Measurements from ENCODE around the gene CES4A.
A peak's percentile ranks its signal among the peaks of the same experiment; 100 is the strongest.
"Not testable (repeated sequence)": the region's sequence is repeated elsewhere in the genome, so short reads cannot be mapped to it uniquely, and the experiment has no call there.

CES4A gene

DNA sequence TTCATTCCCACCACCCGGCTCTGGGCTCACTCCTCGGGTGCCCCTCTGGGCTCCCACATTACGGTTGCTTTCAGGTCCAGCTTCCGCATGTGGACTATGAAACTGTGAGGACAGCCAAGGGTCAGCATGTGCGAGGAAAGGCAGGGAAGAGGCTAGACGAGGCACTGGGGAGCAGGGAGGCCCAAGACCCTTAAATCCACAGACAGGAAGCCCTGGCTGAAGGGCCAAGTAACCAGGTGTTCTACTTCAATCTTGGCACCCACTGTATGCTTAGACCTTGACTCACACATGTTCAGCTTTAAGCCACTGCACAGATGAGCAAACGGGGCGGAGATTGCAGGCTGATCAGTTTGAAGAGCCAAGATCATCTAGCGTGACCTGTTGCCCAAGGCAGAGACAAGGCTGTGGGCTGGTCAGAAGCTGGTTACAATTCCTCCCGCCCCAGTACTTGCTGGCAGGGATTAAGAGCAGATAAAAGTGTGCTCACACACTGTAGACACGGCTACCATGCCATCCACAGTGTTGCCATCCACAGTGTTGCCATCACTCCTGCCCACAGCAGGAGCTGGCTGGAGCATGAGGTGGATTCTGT lies at the start of gene CES4A:
Gene CES4A (plus strand): TSS at position 393 of the 592 bp plus-strand sequence. CDS start 184 bp downstream, at position 577.
- no peak for DNase-seq (ENCODE audit: low read depth in 2 of 2)

- DNase-seq (ENCODE audit: low read depth in 2 of 2) = no peak
These were observed 49.0 kb upstream of the CES4A start for GRCh38 chr16:66939366-66939765.

DNA sequence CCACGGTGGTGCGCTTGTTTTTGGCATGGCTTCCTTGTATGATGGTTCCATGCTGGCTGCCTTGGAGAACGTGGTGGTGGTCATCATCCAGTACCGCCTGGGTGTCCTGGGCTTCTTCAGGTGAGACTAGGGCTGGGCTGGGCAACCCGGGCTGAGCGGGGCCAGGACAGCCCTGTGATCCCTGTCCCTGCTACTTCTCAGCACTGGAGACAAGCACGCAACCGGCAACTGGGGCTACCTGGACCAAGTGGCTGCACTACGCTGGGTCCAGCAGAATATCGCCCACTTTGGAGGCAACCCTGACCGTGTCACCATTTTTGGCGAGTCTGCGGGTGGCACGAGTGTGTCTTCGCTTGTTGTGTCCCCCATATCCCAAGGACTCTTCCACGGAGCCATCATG lies 48.2 kb upstream of the CES4A start:
- no peak for DNase-seq (ENCODE audit: low read depth in 2 of 2)

GRCh38 chr16:66942981-66943380 lies 45.4 kb upstream of the CES4A start:
- no peak for DNase-seq (ENCODE audit: low read depth in 2 of 2)

- no peak for DNase-seq (ENCODE audit: low read depth in 2 of 2)
These were observed 44.8 kb upstream of the CES4A start for GRCh38 chr16:66943426-66944053.

- DNase-seq (ENCODE audit: low read depth in 2 of 2) = no peak
These were observed 44.3 kb upstream of the CES4A start for GRCh38 chr16:66944054-66944441.

- not testable (repeated sequence) for DNase-seq (ENCODE audit: low read depth in 2 of 2)
These were observed 43.4 kb upstream of the CES4A start for GRCh38 chr16:66944971-66945370.

DNA sequence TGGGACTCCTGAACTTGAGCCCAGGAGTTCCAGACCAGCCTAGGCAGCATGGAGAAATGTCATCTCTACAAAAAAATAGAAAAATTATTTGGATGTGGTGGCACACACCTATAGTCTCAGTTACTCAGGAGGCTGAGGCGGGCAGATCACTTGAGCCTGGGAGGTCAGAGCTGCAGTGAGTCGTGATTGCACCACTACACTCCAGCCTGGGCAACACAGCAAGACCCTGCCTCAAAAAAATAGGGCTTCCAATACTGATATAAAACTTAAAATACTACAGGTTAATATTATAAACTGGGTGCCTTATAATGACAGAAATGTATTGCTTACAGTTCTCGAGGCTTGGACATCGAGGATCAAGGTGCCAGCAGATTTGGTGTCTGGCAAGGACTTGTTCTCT lies 42.5 kb upstream of the CES4A start:
- DNase-seq (ENCODE audit: low read depth in 2 of 2) = no peak

- no peak for DNase-seq (ENCODE audit: low read depth in 2 of 2)
These were observed 41.8 kb upstream of the CES4A start for GRCh38 chr16:66946541-66946940.

GRCh38 chr16:66946974-66947301 lies 41.5 kb upstream of the CES4A start:
- no peak for DNase-seq (ENCODE audit: low read depth in 2 of 2)

- peak; percentile 63 to 78 for DNase-seq (ENCODE audit: low read depth in 2 of 2)
These were observed 40.9 kb upstream of the CES4A start for GRCh38 chr16:66947302-66948065.

GRCh38 chr16:66948134-66948836 lies 40.1 kb upstream of the CES4A start:
- DNase-seq (ENCODE audit: low read depth in 2 of 2) = no peak

GRCh38 chr16:66948837-66949225 lies 39.6 kb upstream of the CES4A start:
- DNase-seq (ENCODE audit: low read depth in 2 of 2) = no peak

DNA sequence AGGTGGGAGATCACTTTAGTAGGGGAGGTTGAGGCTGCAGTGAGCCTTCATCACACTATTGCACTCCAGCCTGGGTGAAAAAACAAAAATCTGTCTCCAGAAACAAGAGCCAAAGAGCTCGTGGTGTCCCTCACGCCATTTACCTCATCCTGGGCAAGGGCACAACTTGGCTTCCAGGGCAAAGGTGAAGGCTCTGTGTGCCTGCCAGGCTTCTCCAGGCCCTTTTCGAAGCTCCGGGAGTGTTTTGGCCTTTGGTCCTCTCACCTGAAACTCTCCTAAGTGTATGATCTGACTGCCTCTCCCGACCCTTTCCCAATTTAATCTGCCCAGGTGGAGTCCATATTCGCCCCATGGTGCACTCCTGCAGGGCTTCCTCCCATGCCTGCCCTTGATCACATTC lies 38.9 kb upstream of the CES4A start:
- DNase-seq (ENCODE audit: low read depth in 2 of 2) = no peak

GRCh38 chr16:66950437-66950836 lies 38.0 kb upstream of the CES4A start:
- no peak for DNase-seq (ENCODE audit: low read depth in 2 of 2)

DNA sequence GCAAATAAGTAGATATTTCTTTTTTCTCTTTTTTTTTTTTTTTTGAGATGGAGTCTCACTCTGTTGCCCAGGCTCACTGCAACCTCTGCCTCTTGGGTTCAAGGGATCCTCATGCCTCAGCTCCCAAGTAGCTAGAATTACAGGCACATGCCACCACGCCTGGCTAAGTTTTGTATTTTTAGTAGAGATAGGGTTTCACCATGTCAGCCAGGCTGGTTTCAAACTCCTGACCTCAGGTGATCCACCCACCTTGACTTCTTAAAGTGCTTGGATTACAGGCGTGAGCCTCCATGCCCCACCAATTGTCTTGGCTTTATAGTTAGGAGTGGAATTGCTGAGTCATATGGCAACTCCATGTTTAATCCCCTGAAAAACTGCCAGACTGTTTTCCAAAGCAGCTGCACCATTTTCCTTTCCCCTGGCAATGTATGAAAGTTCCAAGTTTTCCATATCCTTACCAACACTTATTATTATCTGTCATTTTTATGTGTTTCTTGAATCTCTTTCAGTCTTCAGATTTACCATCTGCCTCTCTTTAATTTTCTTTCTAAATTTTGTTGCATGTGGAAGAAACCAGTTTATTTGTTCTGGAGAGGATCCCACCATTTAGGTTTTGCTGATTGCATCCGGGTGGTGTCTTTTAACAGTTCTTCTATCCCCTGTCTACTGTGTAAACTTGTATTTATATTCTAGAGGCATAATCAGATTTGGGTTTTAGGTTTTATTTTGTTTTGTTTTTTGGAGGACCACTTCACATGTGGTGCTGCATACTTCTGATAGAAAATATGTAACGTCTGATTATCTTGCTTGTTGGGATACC lies 37.2 kb upstream of the CES4A start:
- no peak for DNase-seq (ENCODE audit: low read depth in 2 of 2)

- no peak for DNase-seq (ENCODE audit: low read depth in 2 of 2)
These were observed 35.8 kb upstream of the CES4A start for GRCh38 chr16:66952430-66953110.

DNA sequence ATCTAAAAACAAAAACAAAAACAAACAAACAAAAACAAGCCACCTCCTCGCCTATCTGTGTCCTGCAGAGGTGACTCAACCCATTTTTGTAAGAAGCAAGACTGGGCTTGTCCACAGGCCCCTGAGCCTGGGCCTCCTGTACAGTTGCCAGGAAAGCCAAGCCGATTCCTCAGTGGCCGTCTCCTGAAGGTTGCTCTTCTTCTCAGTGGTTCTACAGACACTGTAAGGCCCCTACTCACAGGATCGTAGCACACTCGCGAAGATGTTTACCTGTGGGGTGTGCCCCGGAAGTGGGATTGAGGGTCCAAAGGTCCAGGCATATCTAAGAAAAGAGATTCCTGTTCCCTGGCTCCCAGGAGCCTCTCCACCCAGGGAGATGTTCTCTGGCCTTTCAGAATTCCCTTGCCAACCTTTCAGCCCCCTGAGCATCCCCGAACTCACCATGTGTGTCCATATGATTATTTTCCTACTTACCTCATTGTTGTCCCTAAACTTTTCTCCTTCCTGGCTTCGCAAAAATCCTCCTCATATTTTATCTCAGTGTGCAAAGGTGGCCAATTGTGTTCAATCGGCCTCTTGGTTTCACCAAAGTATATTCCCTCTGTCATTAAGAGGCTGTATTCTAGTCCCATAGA lies 34.8 kb upstream of the CES4A start:
- DNase-seq (ENCODE audit: low read depth in 2 of 2) = no peak

DNA sequence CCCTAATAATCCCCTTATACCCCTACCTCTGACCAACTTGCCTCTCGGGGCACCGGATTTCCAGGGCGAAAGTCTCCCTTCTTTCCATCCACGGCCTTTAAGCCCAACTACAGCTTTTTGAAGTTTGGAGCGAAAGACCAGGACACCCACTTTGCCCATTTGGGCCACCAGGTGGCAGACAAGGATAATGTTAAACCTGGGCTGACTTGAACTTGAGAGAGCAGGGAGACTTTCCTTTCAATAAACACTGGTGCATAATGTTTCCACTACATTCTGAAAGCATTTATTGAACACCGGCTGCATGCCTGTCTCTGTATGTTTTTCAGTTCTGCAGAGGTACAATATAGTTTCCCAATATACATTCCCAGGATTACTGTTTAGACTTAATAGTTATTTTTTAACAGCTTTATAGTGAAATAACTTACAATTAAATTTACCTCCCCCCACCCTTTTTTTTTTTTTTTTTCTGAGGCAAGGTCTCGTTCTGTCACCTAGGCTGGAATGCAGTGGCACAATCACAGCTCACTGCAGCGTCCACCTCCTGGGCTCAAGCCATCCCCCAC lies 34.2 kb upstream of the CES4A start:
- peak; percentile 49 to 58 for DNase-seq (ENCODE audit: low read depth in 2 of 2)

Measured in stimulated activated CD8-positive, alpha-beta memory T cell treated with anti-CD3 and anti-CD28 coated beads, Interleukin-7, amount 100 ng/mL, for 4 hours (primary cell).